Lower lobe of right lung (tissue), 2 donors: ENCODE data around the gene DOK4. TPM values are rescaled to one million over a fixed set of nuclear protein-coding genes. Genes with fewer than 3 reads are reported as not detected.

Experiments used
- ATAC-seq, 2 donors: fragments of 200-7000 bp; cut with Tn5 transposase; one replicate each; pipeline ENCODE4 v1.9.1; 2020 to 2022; ENCODE audit warnings: mild to moderate bottlenecking in 2 of 2, moderate library complexity in 2 of 2
- DNase-seq: peaks from one replicate; pipeline ENCODE4 v3.0.0-alpha.2; 2020
- H3K27ac ChIP-seq: fragments of 200-600 bp; one replicate; pipeline ENCODE4 v1.8.0; 2022
- H3K27me3 ChIP-seq: fragments of 200-600 bp; one replicate; pipeline ENCODE4 v1.8.0; 2022; ENCODE audit warnings: low read depth
- H3K36me3 ChIP-seq: fragments of 200-600 bp; one replicate; pipeline ENCODE4 v1.8.0; 2022; ENCODE audit warnings: mild to moderate bottlenecking
- H3K4me1 ChIP-seq: fragments of 200-600 bp; one replicate; pipeline ENCODE4 v1.8.0; 2022
- H3K4me3 ChIP-seq: fragments of 200-600 bp; one replicate; pipeline ENCODE4 v1.8.0; 2022; ENCODE audit warnings: mild to moderate bottlenecking
- H3K9me3 ChIP-seq: fragments of 200-600 bp; one replicate; pipeline ENCODE4 v1.8.0; 2022
- CTCF ChIP-seq: fragments of 200-600 bp; IDR thresholded peaks from one replicate; pipeline ENCODE4 v1.8.0; 2022; ENCODE audit warnings: antibody characterized with exemption, mild to moderate bottlenecking
- intact Hi-C: fragments of 100-400 bp; cut with DNase I; formaldehyde crosslinking; loops from one replicate; pipeline ENCODE4 v1.11.0; 2022
- total RNA-seq: library from RNA; stranded (reverse); fragmentation: NEBNext Ultra II Directional; extraction: Animal tissue kit (Norgen Biotek cat#: 25700); gene quantifications from one replicate; pipeline ENCODE4 v1.2.1, GENCODE V29; 2021
- donor health status: DM: no; HTN: yes; CAD: no; lungs with severe emphysema.

Gene DOK4
- total RNA-seq, 1 donor from 2014 or later: 57.3 TPM

GRCh38 chr16:57462209-57462977 lies 23.9 kb downstream of the DOK4 start, which contains the start of gene POLR2C:
POLR2C (plus strand) TSS chr16:57462679; CDS start chr16:57462725, 46 bp downstream.
- no peaks in the 10 kb centered on the region for H3K27me3 ChIP-seq
- peaks cover 72% of the 10 kb centered on the region for H3K36me3 ChIP-seq
- no peaks in the 10 kb centered on the region for H3K9me3 ChIP-seq
- H3K4me1 ChIP-seq: peaks cover 42% of the 10 kb centered on the region
- peak within 1 kb of the TSS; percentile 85 for H3K4me3 ChIP-seq
- peak; percentile 99 for TF ChIP-seq CTCF
- peak; percentile 94 for DNase-seq
- H3K27ac ChIP-seq: peak within 1 kb of the TSS; percentile 94
- ATAC-seq: peak; percentile 93 to 95
- intact Hi-C loops: no loop called here

GRCh38 chr16:57452021-57452420 lies 34.3 kb downstream of the DOK4 start:
- Histone ChIP-seq H3K9me3 (no peaks in the 10 kb centered on the region), H3K36me3 (peaks cover 66% of the 10 kb centered on the region), H3K27ac (no peak overlapping the region), H3K4me3 (no peak overlapping the region), H3K27me3 (no peaks in the 10 kb centered on the region), H3K4me1 (peaks cover 14% of the 10 kb centered on the region)
- ATAC-seq (no peak), DNase-seq (no peak)
- TF ChIP-seq CTCF: no peak
- intact Hi-C loops: no loop called here

GRCh38 chr16:57447186-57447962 lies 38.9 kb downstream of the DOK4 start, which contains the start of the genes CIAPIN1 and COQ9:
CIAPIN1 (minus strand) TSS chr16:57447385; CDS start chr16:57440928, 6,457 bp downstream.
COQ9 (plus strand) TSS chr16:57447479; CDS start chr16:57447506, 27 bp downstream.
- TF ChIP-seq CTCF: no peak
- intact Hi-C loops: no loop called here
- peak; percentile 99 to 100 for ATAC-seq
- Histone ChIP-seq H3K4me1 (peaks cover 31% of the 10 kb centered on the region), H3K27me3 (no peaks in the 10 kb centered on the region), H3K27ac (peak within 1 kb of the TSS; percentile 91), H3K4me3 (peak within 1 kb of the TSS; percentile 91), H3K9me3 (no peaks in the 10 kb centered on the region), H3K36me3 (peaks cover 19% of the 10 kb centered on the region)
- DNase-seq: peak; percentile 97

- no peaks in the 10 kb centered on the region for H3K27me3 ChIP-seq
- intact Hi-C loops: no loop called here
- peaks cover 12% of the 10 kb centered on the region for H3K36me3 ChIP-seq
- no peaks in the 10 kb centered on the region for H3K9me3 ChIP-seq
- no peak for TF ChIP-seq CTCF
- H3K27ac ChIP-seq: peak overlapping the region; percentile 91
- H3K4me3 ChIP-seq: peak overlapping the region; percentile 91
- H3K4me1 ChIP-seq: peaks cover 31% of the 10 kb centered on the region
- ATAC-seq: peak; percentile 58 to 59
- no peak for DNase-seq
These were observed 39.6 kb downstream of the DOK4 start for GRCh38 chr16:57446531-57447185.

GRCh38 chr16:57445510-57445909 lies 40.8 kb downstream of the DOK4 start:
- Histone ChIP-seq H3K27me3 (no peaks in the 10 kb centered on the region), H3K4me1 (peaks cover 31% of the 10 kb centered on the region), H3K36me3 (peaks cover 2% of the 10 kb centered on the region), H3K4me3 (no peak overlapping the region), H3K9me3 (no peaks in the 10 kb centered on the region), H3K27ac (no peak overlapping the region)
- no peak for TF ChIP-seq CTCF
- ATAC-seq: no peak
- no peak for DNase-seq
- intact Hi-C loops: no loop called here
